Measurements from ENCODE around the gene PTCRA. TPM values are rescaled to one million over a fixed set of nuclear protein-coding genes. Genes with fewer than 3 reads are reported as not detected.
A peak's percentile ranks its signal among the peaks of the same experiment; 100 is the strongest.

Gene PTCRA, protein sequence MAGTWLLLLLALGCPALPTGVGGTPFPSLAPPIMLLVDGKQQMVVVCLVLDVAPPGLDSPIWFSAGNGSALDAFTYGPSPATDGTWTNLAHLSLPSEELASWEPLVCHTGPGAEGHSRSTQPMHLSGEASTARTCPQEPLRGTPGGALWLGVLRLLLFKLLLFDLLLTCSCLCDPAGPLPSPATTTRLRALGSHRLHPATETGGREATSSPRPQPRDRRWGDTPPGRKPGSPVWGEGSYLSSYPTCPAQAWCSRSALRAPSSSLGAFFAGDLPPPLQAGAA
- total RNA-seq = 10 to 100 TPM in 1 of 6 donors, 1 to 10 TPM in 3, not detected in 2; 3.3 to 10.7 (median 7.1) TPM

DNA sequence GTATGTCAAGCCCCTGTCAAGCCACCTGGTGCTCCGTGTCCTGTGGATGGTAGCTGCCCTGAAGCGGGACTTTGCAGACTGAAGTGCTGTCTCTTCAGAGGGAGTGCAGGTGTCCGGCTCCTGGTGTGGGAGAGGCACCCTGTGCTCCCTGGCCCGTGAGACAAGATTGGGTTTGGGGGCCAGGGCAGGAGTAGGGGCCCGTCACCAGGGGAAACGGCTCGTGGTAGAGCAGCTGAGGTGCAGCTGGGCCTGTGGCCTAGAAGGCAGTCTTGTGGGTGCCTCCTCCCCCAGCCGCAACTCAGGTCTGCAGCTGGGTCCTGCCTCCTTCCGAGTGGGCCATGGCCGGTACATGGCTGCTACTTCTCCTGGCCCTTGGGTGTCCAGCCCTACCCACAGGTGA is at the start of gene PTCRA:
TSS of gene PTCRA (plus strand) at position 322 of the 400 bp plus-strand sequence. CDS start at position 339, 17 bp downstream.
- H3K4me1 ChIP-seq = peaks cover 3 to 8% (median 6%) of the 10 kb centered on the region in 4 donors
- 72 to 77% methylated on average over 3 to 8 of the region's 10 CpGs for WGBS, 2 donors

DNA sequence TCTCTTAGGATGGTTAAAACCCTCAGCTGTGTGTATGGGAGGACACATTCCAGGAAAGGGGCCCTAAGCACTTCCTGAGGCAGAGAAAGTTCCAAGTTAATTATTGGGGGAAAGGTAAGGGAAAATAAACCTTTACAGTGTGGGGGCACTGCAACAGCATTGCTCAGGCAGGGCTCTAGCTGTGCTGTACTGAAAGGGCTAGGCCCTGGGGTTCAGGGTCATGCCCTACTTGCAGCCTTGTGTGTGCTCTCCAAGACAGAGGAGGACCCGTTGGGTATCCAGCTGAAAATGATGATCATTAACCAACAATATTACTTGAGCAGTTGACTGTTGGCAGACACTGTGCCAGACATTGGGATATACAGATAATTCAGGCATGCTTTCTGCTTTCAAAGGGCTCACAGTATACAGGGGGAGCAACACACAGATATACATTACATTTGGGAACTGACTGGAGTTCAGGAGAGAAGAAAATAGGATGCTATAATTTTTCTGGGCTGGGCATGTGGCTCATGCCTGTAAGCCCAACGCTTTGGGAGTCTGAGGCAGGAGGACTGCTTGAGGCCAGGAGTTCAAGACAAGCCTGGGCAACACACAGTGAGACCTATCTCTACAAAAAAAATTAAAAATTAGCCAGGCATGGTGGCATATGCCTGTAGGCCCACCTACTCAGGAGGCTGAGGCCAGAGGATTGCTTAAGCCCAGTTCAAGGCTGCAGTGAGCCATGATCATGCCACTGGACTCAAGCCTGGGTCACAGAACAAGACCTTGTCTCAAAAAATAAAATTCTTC is 45.5 kb upstream of the PTCRA start:
- H3K9me3 ChIP-seq = no peaks in the 10 kb centered on the region
- H3K4me1 ChIP-seq = no peaks in the 10 kb centered on the region
- no peak for ATAC-seq (ENCODE audit: low FRiP score in 2 of 2)
- DNase-seq = no peak
- no peak for TF ChIP-seq POLR2A (IDR thresholded peaks at IDR 0.05)
- TF ChIP-seq EP300 (IDR thresholded peaks at IDR 0.05) = no peak
- TF ChIP-seq, protein P1, sequence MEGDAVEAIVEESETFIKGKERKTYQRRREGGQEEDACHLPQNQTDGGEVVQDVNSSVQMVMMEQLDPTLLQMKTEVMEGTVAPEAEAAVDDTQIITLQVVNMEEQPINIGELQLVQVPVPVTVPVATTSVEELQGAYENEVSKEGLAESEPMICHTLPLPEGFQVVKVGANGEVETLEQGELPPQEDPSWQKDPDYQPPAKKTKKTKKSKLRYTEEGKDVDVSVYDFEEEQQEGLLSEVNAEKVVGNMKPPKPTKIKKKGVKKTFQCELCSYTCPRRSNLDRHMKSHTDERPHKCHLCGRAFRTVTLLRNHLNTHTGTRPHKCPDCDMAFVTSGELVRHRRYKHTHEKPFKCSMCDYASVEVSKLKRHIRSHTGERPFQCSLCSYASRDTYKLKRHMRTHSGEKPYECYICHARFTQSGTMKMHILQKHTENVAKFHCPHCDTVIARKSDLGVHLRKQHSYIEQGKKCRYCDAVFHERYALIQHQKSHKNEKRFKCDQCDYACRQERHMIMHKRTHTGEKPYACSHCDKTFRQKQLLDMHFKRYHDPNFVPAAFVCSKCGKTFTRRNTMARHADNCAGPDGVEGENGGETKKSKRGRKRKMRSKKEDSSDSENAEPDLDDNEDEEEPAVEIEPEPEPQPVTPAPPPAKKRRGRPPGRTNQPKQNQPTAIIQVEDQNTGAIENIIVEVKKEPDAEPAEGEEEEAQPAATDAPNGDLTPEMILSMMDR (IDR thresholded peaks at IDR 0.05) = no peak
- no peak for TF ChIP-seq POLR2AphosphoS5 (IDR thresholded peaks at IDR 0.05)
- H3K27me3 ChIP-seq = no peaks in the 10 kb centered on the region
- WGBS, 2 donors = 81 to 83% methylated on average over 2 of the region's 2 CpGs
- H3K36me3 ChIP-seq = peaks cover 0 to 43% (median 16%) of the 10 kb centered on the region in 4 donors
- H3K4me3 ChIP-seq = no peak overlapping the region
- H3K27ac ChIP-seq = no peak overlapping the region

More for the DNA sequence above, at the start of gene PTCRA:
- no peak within 1 kb of the TSS for H3K4me3 ChIP-seq
- no peaks in the 10 kb centered on the region for H3K9me3 ChIP-seq
- peak in 1 of 2 donors; percentile 49 for DNase-seq
- H3K27ac ChIP-seq = no peak within 1 kb of the TSS
- H3K36me3 ChIP-seq = no peaks in the 10 kb centered on the region
- ATAC-seq (ENCODE audit: low FRiP score in 2 of 2) = peak in 1 of 2 donors; percentile 15
- peaks cover 0 to 4% (median 0%) of the 10 kb centered on the region in 4 donors for H3K27me3 ChIP-seq
- TF ChIP-seq POLR2AphosphoS5 (IDR thresholded peaks at IDR 0.05) (no peak), EP300 (IDR thresholded peaks at IDR 0.05) (no peak), POLR2A (IDR thresholded peaks at IDR 0.05) (no peak)
- TF ChIP-seq, protein P1 (IDR thresholded peaks at IDR 0.05) = no peak

DNA sequence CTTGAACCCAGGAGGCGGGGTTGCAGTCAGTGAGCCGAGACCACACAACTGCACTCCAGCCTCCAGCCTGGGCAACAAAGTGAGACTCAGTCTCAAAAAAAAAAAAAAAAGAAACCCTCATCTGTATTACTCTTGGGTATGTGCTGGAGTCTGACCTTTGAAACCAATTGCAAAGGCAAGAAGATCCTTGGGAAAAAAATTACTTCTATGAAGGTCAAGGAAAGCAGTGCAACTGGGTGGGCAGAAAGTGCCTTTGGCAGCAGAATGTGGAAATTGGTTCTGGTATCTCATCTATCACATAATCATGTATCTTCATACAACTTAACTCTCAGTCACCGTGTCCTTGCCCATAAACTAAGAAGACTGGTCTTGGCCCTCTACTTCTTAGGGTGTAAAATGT is 44.1 kb upstream of the PTCRA start:
- DNase-seq (no peak), ATAC-seq (ENCODE audit: low FRiP score in 2 of 2) (no peak)
- H3K36me3 ChIP-seq = peaks cover 0 to 29% (median 10%) of the 10 kb centered on the region in 4 donors
- no peak overlapping the region for H3K4me3 ChIP-seq
- H3K27ac ChIP-seq = no peak overlapping the region
- 81 to 90% methylated on average over 3 of the region's 3 CpGs for WGBS, 2 donors
- no peaks in the 10 kb centered on the region for H3K9me3 ChIP-seq
- no peaks in the 10 kb centered on the region for H3K4me1 ChIP-seq
- no peak for TF ChIP-seq POLR2AphosphoS5 (IDR thresholded peaks at IDR 0.05)
- TF ChIP-seq, protein P1 (IDR thresholded peaks at IDR 0.05) = no peak
- TF ChIP-seq POLR2A (IDR thresholded peaks at IDR 0.05) = no peak
- no peak for TF ChIP-seq EP300 (IDR thresholded peaks at IDR 0.05)
- H3K27me3 ChIP-seq = no peaks in the 10 kb centered on the region

DNA sequence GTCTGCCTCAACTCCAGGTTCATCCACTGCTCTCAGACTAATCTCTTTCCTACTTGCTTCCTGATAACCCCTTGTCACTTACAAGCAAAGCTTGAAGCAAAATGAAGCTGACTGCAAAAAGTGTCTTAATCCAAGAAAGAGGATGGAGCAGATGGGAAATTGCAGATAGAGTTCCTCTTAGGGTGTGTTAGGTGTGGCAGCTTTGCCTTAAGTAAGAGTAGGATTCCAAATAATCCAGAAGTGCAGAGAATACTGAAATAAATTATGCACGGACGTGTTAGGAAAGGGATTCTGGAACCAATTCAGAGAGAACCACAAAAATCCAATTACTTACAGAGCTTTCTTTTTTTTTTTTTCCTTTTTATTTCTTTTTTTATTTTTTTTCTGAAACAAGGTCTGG is 42.5 kb upstream of the PTCRA start:
- WGBS, 2 donors = 69 to 76% methylated on average over 2 of the region's 2 CpGs
- Histone ChIP-seq H3K27ac (no peak overlapping the region), H3K27me3 (no peaks in the 10 kb centered on the region), H3K4me1 (peaks cover 0 to 6% (median 3%) of the 10 kb centered on the region in 4 donors), H3K4me3 (no peak overlapping the region), H3K9me3 (no peaks in the 10 kb centered on the region), H3K36me3 (peaks cover 0 to 13% (median 2%) of the 10 kb centered on the region in 4 donors)
- ATAC-seq (ENCODE audit: low FRiP score in 2 of 2) (no peak), DNase-seq (no peak)
- TF ChIP-seq, protein P1 (IDR thresholded peaks at IDR 0.05) = no peak
- no peak for TF ChIP-seq POLR2A (IDR thresholded peaks at IDR 0.05)
- no peak for TF ChIP-seq POLR2AphosphoS5 (IDR thresholded peaks at IDR 0.05)
- no peak for TF ChIP-seq EP300 (IDR thresholded peaks at IDR 0.05)
